Smooth muscle cell (in vitro differentiated cells): ENCODE results near the gene TSPAN17. TPM values are rescaled to one million over a fixed set of nuclear protein-coding genes. Genes with fewer than 3 reads are reported as not detected.

Source experiments
- DNase-seq: peaks from one replicate; lab custom pipeline; 2025; ENCODE audit not compliant: unreplicated experiment; lab: John Stamatoyannopoulos, UW
- H2AFZ ChIP-seq: fragments of 200-600 bp; sonication (generic); 2 replicates; pipeline ENCODE4 v1.6.0; 2016; ENCODE audit warnings: antibody characterized with exemption, low read depth, mild to moderate bottlenecking
- H3F3A ChIP-seq: fragments of 200-600 bp; sonication (generic); 2 replicates; pipeline ENCODE4 v1.6.0; 2017; ENCODE audit warnings: antibody characterized with exemption, low read depth
- H3K27ac ChIP-seq: fragments of 200-600 bp; sonication (generic); 2 replicates; pipeline ENCODE4 v1.5.1; 2016; ENCODE audit warnings: low read depth, mild to moderate bottlenecking
- H3K27me3 ChIP-seq: fragments of 200-600 bp; sonication (generic); 2 replicates; pipeline ENCODE4 v1.6.1; 2016; ENCODE audit warnings: low read depth, mild to moderate bottlenecking
- H3K36me3 ChIP-seq: fragments of 200-600 bp; sonication (generic); 2 replicates; pipeline ENCODE4 v1.5.1; 2016; ENCODE audit warnings: low read depth
- H3K4me1 ChIP-seq: fragments of 200-600 bp; sonication (generic); 2 replicates; pipeline ENCODE4 v1.5.1; 2016; ENCODE audit warnings: low read depth
- H3K4me2 ChIP-seq: fragments of 200-600 bp; sonication (generic); 2 replicates; pipeline ENCODE4 v1.6.0; 2016; ENCODE audit warnings: mild to moderate bottlenecking
- H3K4me3 ChIP-seq: fragments of 200-600 bp; sonication (generic); 2 replicates; pipeline ENCODE4 v1.5.1; 2016; ENCODE audit warnings: mild to moderate bottlenecking
- H3K79me2 ChIP-seq: fragments of 200-600 bp; sonication (generic); 2 replicates; pipeline ENCODE4 v1.6.0; 2016; ENCODE audit warnings: low read depth, mild to moderate bottlenecking
- H3K9ac ChIP-seq: fragments of 200-600 bp; sonication (generic); 2 replicates; pipeline ENCODE4 v1.6.0; 2016; ENCODE audit warnings: low read depth
- H3K9me3 ChIP-seq: fragments of 200-600 bp; sonication (generic); replicated peaks from 2 replicates; pipeline ENCODE4 v1.5.1; 2016; ENCODE audit warnings: low read depth
- H4K20me1 ChIP-seq: fragments of 200-600 bp; sonication (generic); 2 replicates; pipeline ENCODE4 v1.6.0; 2016; ENCODE audit warnings: low read depth
- WGBS: methylation state at CpG from one replicate; pipeline ENCODE4 v1.1.7; 2016; ENCODE audit warnings: low lambda C conversion rate; 5-methylcytosine and 5-hydroxymethylcytosine counted together
- polyA plus RNA-seq: library from polyadenylated mRNA; unstranded; fragments of >200 nt; fragmentation: Nextera tagmentation; extraction: Ambion mirVana; gene quantifications from 2 replicates; pipeline ENCODE4 v1.2.1, GENCODE V29; 2016
- total RNA-seq: library from RNA; depleted of rRNA; stranded (reverse); fragments of >200 nt; gene quantifications from 2 replicates; pipeline ENCODE4 v1.2.3, GENCODE V29; 2014
- TF ChIP-seq, protein P1 (sequence below): fragments of 200-600 bp; sonication (generic); IDR thresholded peaks from 2 replicates; pipeline ENCODE4 v1.5.1; 2017; ENCODE audit warnings: borderline replicate concordance, mild to moderate bottlenecking, antibody characterized with exemption; ENCODE audit not compliant: insufficient read depth, poor library complexity, severe bottlenecking

Gene TSPAN17
- total and polyA plus RNA-seq, 2 experiments from 2014 or later = 29.7 to 31.0 TPM

GRCh38 chr5:176661676-176662075 is 14.4 kb downstream of the TSPAN17 start:
- TF ChIP-seq, protein P1, sequence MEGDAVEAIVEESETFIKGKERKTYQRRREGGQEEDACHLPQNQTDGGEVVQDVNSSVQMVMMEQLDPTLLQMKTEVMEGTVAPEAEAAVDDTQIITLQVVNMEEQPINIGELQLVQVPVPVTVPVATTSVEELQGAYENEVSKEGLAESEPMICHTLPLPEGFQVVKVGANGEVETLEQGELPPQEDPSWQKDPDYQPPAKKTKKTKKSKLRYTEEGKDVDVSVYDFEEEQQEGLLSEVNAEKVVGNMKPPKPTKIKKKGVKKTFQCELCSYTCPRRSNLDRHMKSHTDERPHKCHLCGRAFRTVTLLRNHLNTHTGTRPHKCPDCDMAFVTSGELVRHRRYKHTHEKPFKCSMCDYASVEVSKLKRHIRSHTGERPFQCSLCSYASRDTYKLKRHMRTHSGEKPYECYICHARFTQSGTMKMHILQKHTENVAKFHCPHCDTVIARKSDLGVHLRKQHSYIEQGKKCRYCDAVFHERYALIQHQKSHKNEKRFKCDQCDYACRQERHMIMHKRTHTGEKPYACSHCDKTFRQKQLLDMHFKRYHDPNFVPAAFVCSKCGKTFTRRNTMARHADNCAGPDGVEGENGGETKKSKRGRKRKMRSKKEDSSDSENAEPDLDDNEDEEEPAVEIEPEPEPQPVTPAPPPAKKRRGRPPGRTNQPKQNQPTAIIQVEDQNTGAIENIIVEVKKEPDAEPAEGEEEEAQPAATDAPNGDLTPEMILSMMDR = no peak
- no peak for DNase-seq
- Histone ChIP-seq H3K4me2 (no peak overlapping the region), H3K27me3 (peaks cover 5% of the 10 kb centered on the region), H3K9me3 (no peaks in the 10 kb centered on the region), H3K4me1 (no peaks in the 10 kb centered on the region), H3K9ac (no peak overlapping the region), H3F3A (no peaks in the 10 kb centered on the region), H4K20me1 (no peaks in the 10 kb centered on the region), H3K79me2 (no peaks in the 10 kb centered on the region), H2AFZ (no peak overlapping the region), H3K27ac (no peak overlapping the region), H3K36me3 (no peaks in the 10 kb centered on the region), H3K4me3 (no peak overlapping the region)
- WGBS = 94% methylated on average over 10 of the region's 10 CpGs

DNA sequence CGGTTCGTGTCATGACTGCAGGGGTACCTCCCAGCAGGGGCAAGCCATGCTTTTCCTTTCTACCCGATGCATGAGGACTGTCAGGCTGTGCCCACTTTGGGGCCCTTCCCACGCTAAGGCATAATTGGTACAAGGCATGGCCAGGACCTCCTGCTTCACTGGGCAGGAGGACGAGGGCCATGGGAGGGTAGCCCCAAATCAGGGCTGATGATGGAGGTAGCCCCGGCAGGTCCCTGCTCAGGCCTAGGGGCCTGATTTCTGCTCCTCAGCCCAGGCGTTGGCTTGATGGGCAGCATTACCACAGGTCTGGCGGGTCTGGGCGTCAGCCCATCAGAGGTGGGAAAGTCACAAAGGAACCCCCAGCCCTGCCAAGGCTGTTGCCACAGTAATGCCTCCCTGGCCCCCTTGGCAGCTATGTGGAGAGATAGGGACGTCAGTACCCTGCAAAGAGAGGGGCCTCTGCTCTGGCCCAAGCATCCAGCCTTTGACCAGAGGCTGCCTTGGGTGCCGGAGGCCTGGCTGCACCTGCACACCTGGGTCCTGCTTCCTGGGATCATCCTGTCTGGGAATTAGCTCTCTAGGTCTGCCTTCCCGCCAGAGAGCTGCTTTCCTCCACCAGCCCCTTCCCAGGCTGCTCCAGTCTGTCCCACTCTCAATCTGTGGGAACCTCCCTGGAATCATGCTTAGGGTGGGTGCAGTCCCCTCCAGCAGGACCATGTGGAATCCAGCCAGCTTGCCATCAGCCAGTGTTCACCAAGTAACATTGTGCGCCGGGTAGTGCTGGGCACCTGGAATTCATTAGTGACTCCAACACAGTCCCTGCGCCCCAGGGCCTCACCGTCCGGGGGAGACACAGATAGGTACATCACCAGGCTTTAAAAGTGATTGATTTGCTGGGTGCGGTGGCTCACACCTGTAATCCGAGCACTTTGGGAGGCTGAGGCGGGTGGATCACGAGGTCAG is 15.4 kb downstream of the TSPAN17 start:
- Histone ChIP-seq H3K9ac (no peak overlapping the region), H3K27me3 (peaks cover 5% of the 10 kb centered on the region), H3K4me1 (no peaks in the 10 kb centered on the region)

DNA sequence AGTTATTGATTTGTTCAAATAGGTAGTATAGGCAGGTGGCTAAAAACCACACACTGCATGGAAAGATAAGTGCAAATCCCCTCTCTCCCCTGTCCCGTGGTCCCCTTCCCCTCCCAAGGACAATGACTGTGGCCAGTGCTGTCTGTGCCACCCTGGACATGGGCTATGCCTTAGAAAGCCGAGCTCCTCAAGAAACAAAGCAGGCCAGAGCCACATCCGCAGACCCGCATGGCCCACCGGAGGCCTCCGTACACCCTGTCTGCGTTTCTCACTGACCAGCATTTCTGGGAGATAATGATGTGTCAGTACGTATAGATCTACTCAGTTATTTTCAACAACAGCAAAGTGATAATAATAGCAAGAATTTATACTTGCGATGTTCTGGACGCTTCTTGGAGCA is 16.3 kb downstream of the TSPAN17 start:
- peaks cover 12% of the 10 kb centered on the region for H3K27me3 ChIP-seq
- TF ChIP-seq, protein P1 = no peak
- H2AFZ ChIP-seq = no peak overlapping the region
- H4K20me1 ChIP-seq = no peaks in the 10 kb centered on the region
- no peaks in the 10 kb centered on the region for H3F3A ChIP-seq
- H3K4me2 ChIP-seq = no peak overlapping the region
- no peak overlapping the region for H3K9ac ChIP-seq
- 93% methylated on average over 10 of the region's 10 CpGs for WGBS
- H3K9me3 ChIP-seq = no peaks in the 10 kb centered on the region
- no peak for DNase-seq
- no peaks in the 10 kb centered on the region for H3K36me3 ChIP-seq
- no peaks in the 10 kb centered on the region for H3K4me1 ChIP-seq
- H3K79me2 ChIP-seq = no peaks in the 10 kb centered on the region
- no peak overlapping the region for H3K27ac ChIP-seq
- H3K4me3 ChIP-seq = no peak overlapping the region

More for the DNA sequence above, 15.4 kb downstream of the TSPAN17 start:
- Histone ChIP-seq H3K36me3 (no peaks in the 10 kb centered on the region), H3K79me2 (no peaks in the 10 kb centered on the region), H2AFZ (no peak overlapping the region), H3K9me3 (no peaks in the 10 kb centered on the region), H3K4me2 (no peak overlapping the region), H4K20me1 (no peaks in the 10 kb centered on the region), H3K4me3 (no peak overlapping the region), H3K27ac (no peak overlapping the region), H3F3A (no peaks in the 10 kb centered on the region)
- no peak for DNase-seq
- TF ChIP-seq, protein P1 = no peak
- 89% methylated on average over 21 of the region's 21 CpGs for WGBS
